Ishikawa (cell line): ENCODE measurements around the gene RPS6KA2.

Experiments used
- MAX ChIP-seq: IDR thresholded peaks from 2 replicates; pipeline ENCODE4 v1.6.1; 2012
- NFIC ChIP-seq: IDR thresholded peaks from 2 replicates; pipeline ENCODE4 v1.6.1; 2012
- TCF12 ChIP-seq: IDR thresholded peaks from 2 replicates; pipeline ENCODE4 v1.6.1; 2012; ENCODE audit warnings: low read depth
- YY1 ChIP-seq: IDR thresholded peaks from 2 replicates; pipeline ENCODE4 v1.6.1; 2012; ENCODE audit warnings: low read depth

GRCh38 chr6:166625356-166625755, 1.7 kb downstream of the RPS6KA2 start:
- no peak for TF ChIP-seq NFIC
- TF ChIP-seq YY1: no peak
- no peak for TF ChIP-seq MAX
- TF ChIP-seq TCF12: no peak
